ENCODE measurements around the gene GREB1L.

GRCh38 chr18:21486905-21487437 lies 244.9 kb downstream of the GREB1L start:
- TF ChIP-seq YY1 (IDR thresholded peaks at IDR 0.05; ENCODE audit: insufficient read depth, insufficient read length) (no peak), SUZ12 (IDR thresholded peaks at IDR 0.05; ENCODE audit: extremely low read depth, insufficient read depth, insufficient read length) (no peak), ZNF274 (IDR thresholded peaks at IDR 0.05; ENCODE audit: low read depth, low read length) (no peak)
